ENCODE data around the gene PTPRE. TPM values are rescaled to one million over a fixed set of nuclear protein-coding genes. Genes with fewer than 3 reads are reported as not detected.
A peak's percentile ranks its signal among the peaks of the same experiment; 100 is the strongest.
"Not testable (repeated sequence)": the region's sequence is repeated elsewhere in the genome, so short reads cannot be mapped to it uniquely, and the experiment has no call there.

Gene PTPRE
- total RNA-seq, 1 donor from 2014 or later: 33.6 TPM

GRCh38 chr10:128084364-128084763 lies 177.5 kb downstream of the PTPRE start:
- Mint-ChIP-seq H3K36me3 (ENCODE audit: low read depth) (peaks cover 19% of the 10 kb centered on the region), H3K4me1 (peaks cover 2% of the 10 kb centered on the region), H3K27ac (no peak overlapping the region), H3K4me3 (no peak overlapping the region), H3K27me3 (no peaks in the 10 kb centered on the region), H3K9me3 (no peaks in the 10 kb centered on the region)
- intact Hi-C loops (cut with micrococcal nuclease): no loop called here
- no peak for DNase-seq

- H3K9me3 Mint-ChIP-seq: no peaks in the 10 kb centered on the region
- no peak overlapping the region for H3K4me3 Mint-ChIP-seq
- peaks cover 15% of the 10 kb centered on the region for H3K36me3 Mint-ChIP-seq (ENCODE audit: low read depth)
- H3K4me1 Mint-ChIP-seq: peaks cover 2% of the 10 kb centered on the region
- intact Hi-C loops (cut with micrococcal nuclease): no loop called here
- DNase-seq: no peak
- H3K27me3 Mint-ChIP-seq: no peaks in the 10 kb centered on the region
- H3K27ac Mint-ChIP-seq: no peak overlapping the region
Observed at GRCh38 chr10:128084991-128085390, 178.1 kb downstream of the PTPRE start.

GRCh38 chr10:128086003-128086863 lies 179.3 kb downstream of the PTPRE start:
- intact Hi-C loops (cut with micrococcal nuclease): no loop called here
- no peaks in the 10 kb centered on the region for H3K9me3 Mint-ChIP-seq
- peaks cover 4% of the 10 kb centered on the region for H3K36me3 Mint-ChIP-seq (ENCODE audit: low read depth)

DNA sequence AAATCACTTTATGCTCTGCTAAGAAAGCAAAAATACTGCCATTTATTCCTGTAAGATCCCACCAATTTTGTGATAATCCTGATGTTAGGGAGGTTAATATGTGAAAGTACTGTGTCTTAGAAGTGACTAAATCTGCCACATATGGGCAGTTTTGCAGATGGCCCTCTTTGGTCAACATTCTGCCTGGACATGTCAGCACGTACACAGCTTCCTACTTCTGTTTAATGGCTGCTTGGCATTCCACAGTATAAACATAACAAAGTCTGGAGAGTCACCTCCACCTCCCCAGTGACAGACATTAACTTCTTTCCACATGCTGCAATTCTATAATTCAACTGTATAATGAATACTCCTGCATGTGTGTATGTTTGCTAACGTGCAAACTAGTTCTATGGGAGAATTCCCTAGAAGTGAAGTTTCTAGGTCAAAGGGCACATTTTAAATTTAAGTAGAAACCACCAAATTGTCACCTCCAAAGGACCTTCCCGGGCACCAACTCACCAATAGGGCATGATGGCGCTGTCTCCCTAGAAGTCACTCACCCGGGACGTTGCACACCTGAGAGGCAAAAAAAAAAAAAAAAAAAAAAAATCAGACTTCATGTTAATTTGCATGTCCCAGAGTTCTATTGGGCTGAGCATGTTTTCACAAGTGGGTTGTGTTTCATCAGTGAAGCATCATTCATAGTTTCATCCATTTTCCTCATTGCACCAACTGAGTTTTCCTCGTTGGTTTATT lies 180.4 kb downstream of the PTPRE start:
- intact Hi-C loops (cut with micrococcal nuclease): no loop called here
- Mint-ChIP-seq H3K9me3 (no peaks in the 10 kb centered on the region), H3K4me3 (no peak overlapping the region), H3K27ac (no peak overlapping the region), H3K4me1 (peaks cover 2% of the 10 kb centered on the region), H3K36me3 (ENCODE audit: low read depth) (peaks cover 4% of the 10 kb centered on the region), H3K27me3 (no peaks in the 10 kb centered on the region)
- DNase-seq: no peak

More at GRCh38 chr10:128086003-128086863, 179.3 kb downstream of the PTPRE start:
- H3K4me1 Mint-ChIP-seq: peaks cover 2% of the 10 kb centered on the region
- H3K4me3 Mint-ChIP-seq: no peak overlapping the region
- no peak for DNase-seq
- H3K27me3 Mint-ChIP-seq: no peaks in the 10 kb centered on the region
- H3K27ac Mint-ChIP-seq: no peak overlapping the region

DNA sequence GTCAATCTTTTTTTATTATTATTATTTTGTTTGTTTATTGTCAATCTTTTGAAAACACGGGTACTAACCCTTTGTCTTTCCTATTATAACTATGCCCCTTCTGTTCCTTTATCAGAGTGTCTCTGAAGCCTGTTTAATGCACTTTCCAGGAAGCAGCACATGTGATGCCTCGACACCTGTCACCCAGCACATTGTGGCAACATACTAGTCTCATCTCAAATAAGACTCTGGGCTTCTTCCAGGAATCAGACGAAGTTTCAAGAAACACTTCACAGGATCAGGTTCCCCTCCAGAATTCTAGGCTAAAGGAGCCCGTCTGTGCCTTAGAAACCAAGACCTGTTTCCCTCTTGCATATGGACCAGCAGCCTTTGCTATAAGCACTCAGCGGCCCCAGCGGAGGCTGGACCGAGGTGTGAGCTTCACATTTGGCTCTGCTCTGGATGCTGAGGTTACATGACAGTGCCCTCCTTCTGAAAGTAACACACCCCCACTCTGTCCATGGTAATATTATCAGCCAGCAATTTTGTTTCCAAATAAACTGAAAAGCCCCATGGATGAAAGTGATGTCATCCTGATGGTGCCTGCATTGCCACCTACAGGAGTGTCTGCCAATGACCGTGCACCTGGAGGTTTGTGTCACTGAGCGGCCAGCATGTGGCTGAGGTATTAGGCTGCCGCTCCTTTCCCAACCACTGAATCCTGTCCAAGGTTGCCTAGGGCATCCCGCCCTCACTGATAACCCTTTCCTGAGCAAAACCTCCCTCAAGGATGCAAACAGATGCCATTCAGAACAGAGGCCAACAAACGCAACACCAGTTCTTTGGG lies 181.2 kb downstream of the PTPRE start:
- Mint-ChIP-seq H3K9me3 (no peaks in the 10 kb centered on the region), H3K27ac (no peak overlapping the region), H3K4me3 (no peak overlapping the region), H3K36me3 (ENCODE audit: low read depth) (peaks cover 4% of the 10 kb centered on the region), H3K4me1 (peaks cover 2% of the 10 kb centered on the region), H3K27me3 (no peaks in the 10 kb centered on the region)
- no peak for DNase-seq
- intact Hi-C loops (cut with micrococcal nuclease): no loop called here

- Mint-ChIP-seq H3K4me1 (peaks cover 18% of the 10 kb centered on the region), H3K27me3 (no peaks in the 10 kb centered on the region), H3K4me3 (no peak overlapping the region), H3K27ac (no peak overlapping the region), H3K36me3 (ENCODE audit: low read depth) (peaks cover 9% of the 10 kb centered on the region), H3K9me3 (no peaks in the 10 kb centered on the region)
- no peak for DNase-seq
- intact Hi-C loops (cut with micrococcal nuclease): no loop called here
Observed at GRCh38 chr10:128091636-128092210, 184.8 kb downstream of the PTPRE start.

DNA sequence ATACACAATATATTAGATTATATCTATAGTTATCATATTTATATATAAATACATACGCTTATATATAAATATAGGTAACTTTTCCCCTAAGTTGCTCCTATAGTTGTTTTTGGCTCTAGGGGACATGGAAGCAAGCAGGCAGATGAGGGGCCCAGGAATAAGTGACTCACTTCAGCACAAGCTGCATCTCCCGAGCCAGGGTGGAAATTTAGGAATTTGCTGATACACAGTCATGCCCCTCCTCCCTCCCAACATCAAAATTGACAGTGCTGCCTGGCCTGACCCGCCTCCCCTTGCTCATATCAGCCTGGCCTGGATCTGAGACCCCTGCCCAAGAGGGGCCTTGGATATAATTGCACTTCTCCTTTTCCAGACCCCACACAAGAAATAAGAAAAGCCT lies 185.6 kb downstream of the PTPRE start:
- intact Hi-C loops (cut with micrococcal nuclease): no loop called here
- no peaks in the 10 kb centered on the region for H3K27me3 Mint-ChIP-seq
- peaks cover 14% of the 10 kb centered on the region for H3K36me3 Mint-ChIP-seq (ENCODE audit: low read depth)
- DNase-seq: no peak
- H3K4me1 Mint-ChIP-seq: peaks cover 21% of the 10 kb centered on the region
- no peak overlapping the region for H3K27ac Mint-ChIP-seq
- H3K4me3 Mint-ChIP-seq: no peak overlapping the region
- H3K9me3 Mint-ChIP-seq: no peaks in the 10 kb centered on the region

DNA sequence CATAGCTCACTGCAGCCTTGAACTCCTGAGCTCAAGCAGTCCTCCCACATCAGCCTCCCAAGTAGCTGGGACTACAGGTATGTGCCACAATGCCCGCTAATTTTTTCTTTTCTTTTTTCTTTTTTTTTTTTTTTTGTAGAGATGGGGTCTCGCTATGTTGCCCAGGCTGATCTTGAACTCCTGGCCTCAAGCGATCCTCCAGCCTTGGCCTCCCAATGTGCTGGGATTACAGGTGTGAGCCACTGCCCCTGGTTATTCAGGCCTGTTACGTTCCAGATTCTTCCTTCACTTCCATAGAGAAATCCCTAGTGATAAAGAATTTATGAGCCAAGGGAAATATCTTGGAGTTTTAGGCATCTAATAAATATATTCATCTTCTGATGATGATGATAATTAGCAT lies 187.7 kb downstream of the PTPRE start:
- H3K27me3 Mint-ChIP-seq; H3K9me3 Mint-ChIP-seq; H3K27ac Mint-ChIP-seq; H3K4me3 Mint-ChIP-seq; intact Hi-C loops (cut with micrococcal nuclease); DNase-seq: not testable (repeated sequence)
- H3K36me3 Mint-ChIP-seq (ENCODE audit: low read depth): peaks cover 32% of the 10 kb centered on the region
- H3K4me1 Mint-ChIP-seq: peaks cover 32% of the 10 kb centered on the region

DNA sequence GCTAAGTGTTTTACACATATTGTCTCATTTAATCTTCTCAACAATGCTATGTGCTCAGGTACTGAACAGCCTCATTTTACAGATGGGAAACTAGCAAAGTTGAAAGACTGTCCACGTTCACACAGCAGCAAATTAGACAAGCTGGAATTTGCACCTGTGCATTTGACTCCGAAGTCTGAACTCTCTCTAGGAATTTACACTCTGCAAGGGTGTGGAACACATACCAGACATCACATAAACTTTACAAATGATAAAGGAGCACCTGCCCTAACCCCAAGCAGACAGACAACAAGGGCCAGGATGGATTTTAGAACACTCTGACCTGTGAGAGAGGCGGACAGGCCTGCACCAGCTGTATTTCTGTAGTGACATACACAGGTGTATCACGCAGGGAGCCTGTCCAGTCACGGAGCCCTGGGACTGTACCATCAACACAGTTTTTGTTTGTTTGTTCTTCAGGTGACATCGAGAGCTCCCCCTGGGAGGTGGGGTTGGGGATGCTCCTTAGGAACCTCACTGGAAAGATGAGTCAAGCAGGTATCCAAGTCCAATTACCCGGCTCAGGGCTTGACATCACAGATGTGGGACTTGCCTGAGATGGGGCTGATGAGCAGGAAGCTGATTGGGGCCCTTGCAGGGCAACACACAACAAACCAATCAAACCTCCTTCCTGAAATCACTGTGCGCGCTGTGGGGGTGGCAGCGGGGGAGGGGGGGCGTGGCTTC lies 188.3 kb downstream of the PTPRE start:
- H3K36me3 Mint-ChIP-seq (ENCODE audit: low read depth): peaks cover 38% of the 10 kb centered on the region
- intact Hi-C loops (cut with micrococcal nuclease): no loop called here
- H3K9me3 Mint-ChIP-seq: no peaks in the 10 kb centered on the region
- peaks cover 34% of the 10 kb centered on the region for H3K4me1 Mint-ChIP-seq
- peak; percentile 68 for DNase-seq
- no peak overlapping the region for H3K4me3 Mint-ChIP-seq
- no peaks in the 10 kb centered on the region for H3K27me3 Mint-ChIP-seq
- H3K27ac Mint-ChIP-seq: peak overlapping the region; percentile 77

- intact Hi-C loops (cut with micrococcal nuclease): no loop called here
- Mint-ChIP-seq H3K27ac (peak overlapping the region; percentile 77), H3K9me3 (no peaks in the 10 kb centered on the region), H3K4me3 (peak overlapping the region; percentile 31), H3K27me3 (no peaks in the 10 kb centered on the region), H3K4me1 (peaks cover 34% of the 10 kb centered on the region), H3K36me3 (ENCODE audit: low read depth) (peaks cover 44% of the 10 kb centered on the region)
- DNase-seq: peak; percentile 72
Observed at GRCh38 chr10:128095753-128096469, 189.0 kb downstream of the PTPRE start.

DNA sequence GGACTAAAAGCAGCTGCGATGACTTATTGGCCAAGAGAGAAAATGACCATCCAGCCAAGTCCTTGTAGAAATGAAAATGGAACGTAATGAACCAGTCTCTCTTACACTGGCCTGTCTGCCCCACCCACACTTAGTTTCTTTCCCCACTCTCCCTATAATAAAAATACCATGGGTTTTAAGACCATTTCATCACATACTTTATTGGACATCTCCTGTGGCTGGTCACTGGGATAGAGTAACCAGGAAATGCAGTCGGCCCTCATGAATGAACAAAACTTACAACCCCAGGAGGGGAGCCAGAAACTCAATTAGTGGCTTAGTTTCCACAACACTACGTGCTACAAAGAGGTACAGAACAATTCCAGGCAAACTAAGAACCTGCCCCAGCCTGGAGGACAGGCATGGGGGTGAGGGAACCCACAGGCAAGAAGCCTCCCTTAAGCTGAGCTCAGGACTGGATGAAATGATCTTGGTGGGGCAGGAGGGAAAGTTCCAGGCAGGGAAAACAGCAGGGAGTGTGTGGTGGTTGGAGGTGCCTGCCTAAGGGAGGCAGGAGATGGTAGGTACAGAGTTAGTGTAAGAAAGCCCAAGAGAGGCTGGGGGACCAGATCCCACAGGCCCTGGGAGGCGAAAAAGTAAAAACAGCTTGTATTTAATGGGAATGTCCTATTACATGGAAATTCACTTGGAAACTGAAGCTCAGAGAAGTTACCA lies 189.7 kb downstream of the PTPRE start:
- H3K4me1 Mint-ChIP-seq: peaks cover 39% of the 10 kb centered on the region
- H3K27ac Mint-ChIP-seq: peak overlapping the region; percentile 77
- intact Hi-C loops (cut with micrococcal nuclease): no loop called here
- H3K27me3 Mint-ChIP-seq: no peaks in the 10 kb centered on the region
- H3K9me3 Mint-ChIP-seq: no peaks in the 10 kb centered on the region
- H3K4me3 Mint-ChIP-seq: no peak overlapping the region
- no peak for DNase-seq
- H3K36me3 Mint-ChIP-seq (ENCODE audit: low read depth): peaks cover 50% of the 10 kb centered on the region

DNA sequence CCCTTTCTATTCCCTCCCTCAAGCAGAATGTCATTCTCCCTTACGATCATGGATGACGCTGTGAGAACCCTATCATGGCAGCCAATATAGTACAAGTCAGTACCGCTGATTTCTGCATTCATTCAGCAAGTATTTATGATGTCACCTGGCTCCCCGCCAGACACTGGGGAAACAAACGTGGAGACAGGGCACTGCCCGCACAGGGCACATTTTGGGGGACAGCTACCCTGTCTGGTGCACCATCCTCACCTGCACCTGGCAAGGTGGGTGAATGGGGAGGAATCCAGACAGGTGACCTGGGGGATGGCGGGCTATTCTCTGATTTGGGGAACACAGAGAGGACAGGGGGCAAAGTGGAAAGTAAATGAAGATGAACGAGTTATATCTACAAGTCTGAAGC lies 190.9 kb downstream of the PTPRE start:
- Mint-ChIP-seq H3K27ac (peak overlapping the region; percentile 32), H3K36me3 (ENCODE audit: low read depth) (peaks cover 57% of the 10 kb centered on the region), H3K4me1 (peaks cover 44% of the 10 kb centered on the region), H3K9me3 (no peaks in the 10 kb centered on the region), H3K27me3 (no peaks in the 10 kb centered on the region), H3K4me3 (no peak overlapping the region)
- DNase-seq: no peak
- intact Hi-C loops (cut with micrococcal nuclease): no loop called here

All from activated CD4-positive, alpha-beta T cell treated with anti-CD3 and anti-CD28 coated beads, Interleukin-2, amount 10 ng/mL, durations not matched to agents 24 days and 14 days (primary cell).